RWPE1 (cell line): ENCODE results near the gene BSCL2.
"Not testable (repeated sequence)": the region's sequence is repeated elsewhere in the genome, so short reads cannot be mapped to it uniquely, and the experiment has no call there.

Source experiments
- CTCF ChIA-PET: fragments of 350-600 bp; sonication (Branson Sonifier 250); formaldehyde crosslinking; extraction: SDS; loops from one replicate; lab custom pipeline; 2021; lab: Yijun Ruan, JAX
- POLR2A ChIA-PET: fragments of 400-600 bp; formaldehyde crosslinking; extraction: SDS; loops from one replicate; lab custom pipeline; 2020; ENCODE audit warnings: antibody characterized with exemption; ENCODE audit not compliant: low non-redundant PET; lab: Yijun Ruan, JAX
- DNase-seq: peaks from one replicate; pipeline ENCODE4 v3.0.0; 2012; ENCODE audit warnings: low spot score
- H3K27ac ChIP-seq: fragments of 450-650 bp; 2 replicates; pipeline ENCODE4 v1.5.1; 2017
- TF ChIP-seq, protein P1 (sequence below): fragments of 450-650 bp; conservative IDR thresholded peaks from 2 replicates; pipeline ENCODE4 v1.5.1; 2017; ENCODE audit warnings: low read depth, mild to moderate bottlenecking

BSCL2 gene

DNA sequence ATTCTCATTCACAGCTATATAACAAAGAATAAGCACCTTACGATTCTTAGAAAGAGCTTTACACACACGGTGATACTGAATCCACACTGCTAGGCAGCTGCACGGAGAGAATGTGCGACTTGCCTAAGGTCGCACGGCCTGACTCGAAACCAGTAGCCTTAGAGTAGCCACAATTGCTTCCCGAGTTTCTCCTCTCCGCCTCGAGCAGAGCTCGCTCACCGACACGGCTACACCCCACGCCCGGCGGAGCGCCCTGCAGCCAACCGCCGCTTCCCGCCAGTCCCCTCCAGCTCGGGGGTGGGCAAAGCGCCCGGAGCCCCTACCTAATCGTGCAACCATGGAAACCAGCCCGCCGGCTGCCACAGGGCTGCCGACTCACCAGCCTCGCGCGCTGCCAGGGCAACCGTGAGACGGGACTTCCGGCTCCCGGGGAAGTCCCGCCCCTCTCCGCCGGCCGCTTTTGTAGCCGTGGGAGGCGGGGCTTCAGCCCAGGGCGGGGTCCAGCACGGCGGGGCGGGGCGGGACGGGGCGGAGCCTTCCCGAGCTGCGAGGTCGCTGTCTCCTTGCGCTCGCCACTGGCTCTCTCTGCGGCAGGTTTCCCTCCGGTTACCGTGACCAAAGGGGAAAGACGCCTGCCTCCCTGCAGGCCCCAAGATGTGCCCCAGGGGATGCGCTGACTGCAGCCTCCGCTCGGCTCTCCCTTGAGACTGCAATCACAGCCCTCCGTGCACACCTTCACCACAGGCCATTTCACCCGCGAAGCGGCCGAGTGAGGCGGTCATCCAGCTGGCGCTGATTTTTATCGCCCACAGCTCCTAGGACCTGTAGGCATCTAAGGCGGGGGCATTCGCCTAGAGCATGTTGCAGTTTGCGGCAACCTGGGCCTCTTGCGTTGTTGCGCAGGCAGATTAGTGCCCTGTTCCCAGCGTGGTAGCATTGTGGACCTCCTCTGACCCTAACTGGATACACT lies 1.1 kb downstream of the BSCL2 start:
- CTCF ChIA-PET = interaction anchor here (0.6 to 2.1 kb wide), 3 partner anchors 12 to 159 kb away, joined by 3 to 8 read pairs (median 7); no protein-coding TSS in a partner anchor

DNA sequence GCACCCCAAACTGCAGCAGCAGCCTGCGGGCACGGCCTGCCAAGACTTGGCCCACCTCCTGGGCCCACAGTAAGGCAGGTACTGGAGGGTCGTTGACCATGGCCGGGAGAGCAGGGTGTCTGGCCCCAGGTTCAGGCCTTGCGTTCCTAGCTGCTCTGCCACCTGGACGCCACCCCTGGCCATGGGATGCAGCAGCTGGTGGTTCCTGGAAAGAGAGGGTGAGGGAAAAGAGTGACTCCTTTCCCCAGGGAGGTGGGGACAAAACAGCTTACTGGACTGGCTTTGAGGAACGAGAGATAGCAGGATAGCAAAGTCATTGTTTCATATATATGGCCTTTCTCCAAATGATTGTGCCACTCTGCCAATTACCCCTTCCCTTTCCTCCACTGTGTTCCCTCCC lies 1.8 kb downstream of the BSCL2 start:
- peak overlapping the region; percentile 98 for H3K27ac ChIP-seq
- CTCF ChIA-PET = interaction anchor here (0.6 to 1.7 kb wide), 4 partner anchors 20 to 160 kb away, joined by 3 to 8 read pairs (median 3); no protein-coding TSS in a partner anchor
- POLR2A ChIA-PET = interaction anchor here (0.7 kb wide), 1 partner anchor 24 kb away, joined by 6 read pairs; no protein-coding TSS in a partner anchor
- DNase-seq = no peak
- TF ChIP-seq, protein P1, sequence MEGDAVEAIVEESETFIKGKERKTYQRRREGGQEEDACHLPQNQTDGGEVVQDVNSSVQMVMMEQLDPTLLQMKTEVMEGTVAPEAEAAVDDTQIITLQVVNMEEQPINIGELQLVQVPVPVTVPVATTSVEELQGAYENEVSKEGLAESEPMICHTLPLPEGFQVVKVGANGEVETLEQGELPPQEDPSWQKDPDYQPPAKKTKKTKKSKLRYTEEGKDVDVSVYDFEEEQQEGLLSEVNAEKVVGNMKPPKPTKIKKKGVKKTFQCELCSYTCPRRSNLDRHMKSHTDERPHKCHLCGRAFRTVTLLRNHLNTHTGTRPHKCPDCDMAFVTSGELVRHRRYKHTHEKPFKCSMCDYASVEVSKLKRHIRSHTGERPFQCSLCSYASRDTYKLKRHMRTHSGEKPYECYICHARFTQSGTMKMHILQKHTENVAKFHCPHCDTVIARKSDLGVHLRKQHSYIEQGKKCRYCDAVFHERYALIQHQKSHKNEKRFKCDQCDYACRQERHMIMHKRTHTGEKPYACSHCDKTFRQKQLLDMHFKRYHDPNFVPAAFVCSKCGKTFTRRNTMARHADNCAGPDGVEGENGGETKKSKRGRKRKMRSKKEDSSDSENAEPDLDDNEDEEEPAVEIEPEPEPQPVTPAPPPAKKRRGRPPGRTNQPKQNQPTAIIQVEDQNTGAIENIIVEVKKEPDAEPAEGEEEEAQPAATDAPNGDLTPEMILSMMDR = no peak; the same call in 1 of the 2 replicates

More for the DNA sequence above, 1.1 kb downstream of the BSCL2 start:
- TF ChIP-seq, protein P1 = no peak
- POLR2A ChIA-PET = interaction anchor here (0.7 kb wide), 1 partner anchor 25 kb away, joined by 6 read pairs; no protein-coding TSS in a partner anchor
- peak; percentile 91 for DNase-seq
- H3K27ac ChIP-seq = peak overlapping the region; percentile 98

GRCh38 chr11:62703921-62704320 lies 3.3 kb downstream of the BSCL2 start:
- H3K27ac ChIP-seq = peak overlapping the region; percentile 44
- CTCF ChIA-PET = interaction anchor here (0.7 to 0.8 kb wide), 2 partner anchors 93 to 913 kb away, joined by 3 to 5 read pairs; no protein-coding TSS in a partner anchor
- DNase-seq, POLR2A ChIA-PET: not testable (repeated sequence)

DNA sequence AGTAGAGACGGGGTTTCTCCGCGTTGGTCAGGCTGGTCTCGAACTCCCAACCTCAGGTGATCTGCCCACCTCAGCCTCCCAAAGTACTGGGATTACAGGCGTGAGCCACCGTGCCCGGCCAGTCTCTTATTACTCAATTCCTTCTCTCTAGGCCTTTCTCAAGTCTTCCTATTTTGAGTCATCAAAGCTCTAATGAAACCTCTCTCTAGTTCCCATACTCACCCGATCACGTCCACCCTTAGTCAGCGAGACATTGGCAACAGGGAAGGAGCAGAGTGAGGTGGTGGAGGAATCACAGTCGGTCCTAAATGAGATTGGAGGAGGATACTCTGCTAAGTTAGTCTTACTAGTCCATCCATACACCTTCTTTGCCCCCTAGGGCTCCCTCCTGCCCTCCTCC lies 5.0 kb downstream of the BSCL2 start:
- DNase-seq = no peak
- TF ChIP-seq, protein P1 = no peak
- ChIA-PET CTCF (interaction anchor here (0.7 to 1.0 kb wide), 2 partner anchors 85 to 1652 kb away, joined by 3 read pairs; partner anchors contain the start of gene TMEM179B), POLR2A (no interaction called here)
- H3K27ac ChIP-seq = no peak overlapping the region; the same call in 1 of the 2 replicates

- TF ChIP-seq, protein P1 = peak; percentile 74
- CTCF ChIA-PET = interaction anchor here (0.6 to 1.8 kb wide), 4 partner anchors 12 to 18 kb away, joined by 3 to 17 read pairs (median 5); partner anchors contain the start of genes BSCL2 and GNG3
- POLR2A ChIA-PET = no interaction called here
- DNase-seq = no peak
- H3K27ac ChIP-seq = peak overlapping the region; percentile 54
Measured at GRCh38 chr11:62694455-62695167, 12.6 kb downstream of the BSCL2 start.

DNA sequence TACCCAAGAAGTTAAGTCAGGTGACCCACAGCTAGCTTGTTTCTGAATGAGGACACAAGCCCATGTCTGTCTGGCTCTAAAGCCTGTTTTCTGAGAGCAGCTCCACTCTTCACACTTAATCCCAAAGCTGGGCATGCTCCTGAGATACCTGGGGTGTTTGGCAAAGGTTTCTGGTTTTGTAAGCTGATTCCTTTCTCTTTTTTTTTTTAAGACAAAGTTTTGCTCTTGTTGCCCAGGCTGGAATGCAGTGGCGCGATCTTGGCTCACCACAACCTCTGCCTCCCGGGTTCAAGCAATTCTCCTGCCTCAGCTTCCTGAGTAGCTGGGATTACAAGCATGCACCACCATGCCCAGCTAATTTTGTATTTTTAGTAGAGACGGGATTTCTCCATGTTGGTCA lies 13.6 kb downstream of the BSCL2 start:
- DNase-seq, POLR2A ChIA-PET: not testable (repeated sequence)
- peak overlapping the region; percentile 54 for H3K27ac ChIP-seq
- CTCF ChIA-PET = interaction anchor here (0.6 to 1.8 kb wide), 3 partner anchors 12 to 24 kb away, joined by 6 to 17 read pairs (median 7); partner anchors contain the start of genes BSCL2 and GNG3
